GM12873 (cell line): Measurements from ENCODE around the gene AP3B1.

Experiments
- CTCF ChIP-seq: IDR thresholded peaks from 2 replicates; pipeline ENCODE4 v1.5.1; 2012; ENCODE audit warnings: low read depth, mild to moderate bottlenecking, moderate library complexity, low read length, control low read depth; ENCODE audit not compliant: insufficient read depth; ENCODE audit errors: missing control alignments

Gene AP3B1

GRCh38 chr5:78245136-78245535 lies 49.4 kb downstream of the AP3B1 start:
- TF ChIP-seq CTCF: no peak

DNA sequence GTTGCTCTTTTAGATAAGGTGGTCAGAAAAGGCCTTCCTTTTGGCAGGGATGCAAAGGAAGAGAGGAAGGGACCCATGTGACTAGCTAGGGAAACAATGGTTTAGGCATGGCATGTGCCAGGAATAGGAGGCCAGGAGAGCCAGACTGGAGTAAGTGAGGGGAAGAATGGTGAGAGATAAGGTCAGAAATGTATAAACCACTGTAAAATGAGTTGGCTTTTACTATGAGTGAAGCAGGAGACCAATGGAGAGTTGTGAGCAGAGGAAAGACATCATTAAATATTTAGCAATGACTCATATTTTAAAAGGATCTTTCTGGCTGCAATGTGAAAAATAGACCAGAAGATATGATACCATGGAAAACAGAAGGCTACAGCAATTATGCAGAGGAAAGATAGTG lies 50.9 kb downstream of the AP3B1 start:
- TF ChIP-seq CTCF: no peak

DNA sequence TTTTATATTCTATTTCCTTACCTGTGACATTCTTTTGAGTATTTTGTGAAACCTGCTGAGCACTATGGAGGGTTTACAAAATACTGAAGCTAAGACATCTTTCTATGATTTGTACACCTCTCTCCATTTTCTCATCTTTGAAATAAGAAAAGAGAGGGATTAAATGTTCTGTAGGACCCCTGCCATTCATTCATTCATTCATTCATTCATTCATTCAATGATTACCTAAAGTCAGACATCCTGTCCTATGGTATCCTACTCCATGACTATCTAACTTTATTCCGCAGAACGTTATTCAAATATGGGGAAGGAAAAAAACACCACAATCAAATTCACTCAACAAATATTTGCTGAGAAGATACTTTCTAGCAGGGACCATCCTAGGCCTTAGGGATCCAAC lies 51.4 kb downstream of the AP3B1 start:
- no peak for TF ChIP-seq CTCF

- TF ChIP-seq CTCF: no peak
Measured at GRCh38 chr5:78242001-78242400, 52.5 kb downstream of the AP3B1 start.

- TF ChIP-seq CTCF: no peak
Measured at GRCh38 chr5:78237911-78238310, 56.6 kb downstream of the AP3B1 start.

GRCh38 chr5:78236046-78236445 lies 58.5 kb downstream of the AP3B1 start:
- no peak for TF ChIP-seq CTCF

DNA sequence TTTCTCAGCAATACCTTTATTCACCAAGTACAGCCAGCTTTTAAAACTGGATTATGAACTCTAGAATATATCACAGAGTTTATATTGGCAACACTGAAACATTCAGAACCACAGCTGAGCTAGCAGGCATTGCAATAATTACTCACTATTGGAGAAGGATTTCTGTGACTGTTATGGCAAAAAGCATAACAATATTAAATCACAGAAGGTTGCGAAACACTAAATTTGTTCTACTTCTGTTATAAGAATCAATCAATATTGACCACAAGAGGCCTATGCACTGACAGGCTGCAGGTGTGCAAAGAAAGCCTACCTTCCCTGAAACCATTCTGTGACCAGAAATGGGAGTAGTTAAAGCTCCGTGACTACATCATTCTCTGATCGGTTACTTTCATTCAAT lies 59.2 kb downstream of the AP3B1 start:
- TF ChIP-seq CTCF: no peak
